GM18858 (cell line): ENCODE results near the gene DNAH6.
A peak's percentile ranks its signal among the peaks of the same experiment; 100 is the strongest.

Experiments
- ATAC-seq: cut with Tn5 transposase; IDR thresholded peaks from one replicate; pipeline ENCODE4 v1.9.1; 2021; ENCODE audit not compliant: unreplicated experiment

DNAH6 gene

GRCh38 chr2:84830758-84831500 is 314.6 kb downstream of the DNAH6 start:
- no peak for ATAC-seq

DNA sequence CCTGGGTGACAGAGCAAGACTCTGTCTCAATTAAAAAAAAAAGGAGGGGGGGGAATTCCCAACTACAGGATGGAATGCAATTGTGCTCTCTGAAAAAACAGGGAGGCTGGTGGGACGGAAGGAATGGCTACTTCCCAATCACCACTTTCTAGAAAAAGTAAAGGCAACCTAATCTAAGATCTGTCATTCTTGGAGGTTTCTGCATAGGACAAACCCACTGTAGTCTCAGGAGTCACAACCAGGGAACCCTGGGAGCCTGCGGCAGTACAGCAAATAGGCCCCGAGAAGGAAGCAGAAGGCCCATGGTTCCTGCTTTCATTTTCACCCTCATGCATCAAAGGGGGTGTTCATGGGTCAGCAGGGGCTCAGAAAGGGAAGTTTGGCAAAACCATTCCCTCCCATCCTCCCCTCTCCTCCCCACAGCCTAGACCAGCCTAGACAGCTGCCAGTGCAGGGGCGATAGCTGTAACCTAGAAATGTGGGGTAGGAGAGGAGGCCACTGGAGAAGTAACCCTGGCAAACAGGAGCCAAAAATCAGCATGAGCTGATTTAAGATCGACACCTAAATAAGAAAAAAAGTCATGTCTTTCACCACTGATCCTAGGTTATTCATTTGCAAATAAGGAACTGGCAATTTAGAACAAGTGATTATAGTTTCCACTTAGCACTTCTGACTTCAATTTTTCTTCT is 316.6 kb downstream of the DNAH6 start:
- ATAC-seq = peak; percentile 85

DNA sequence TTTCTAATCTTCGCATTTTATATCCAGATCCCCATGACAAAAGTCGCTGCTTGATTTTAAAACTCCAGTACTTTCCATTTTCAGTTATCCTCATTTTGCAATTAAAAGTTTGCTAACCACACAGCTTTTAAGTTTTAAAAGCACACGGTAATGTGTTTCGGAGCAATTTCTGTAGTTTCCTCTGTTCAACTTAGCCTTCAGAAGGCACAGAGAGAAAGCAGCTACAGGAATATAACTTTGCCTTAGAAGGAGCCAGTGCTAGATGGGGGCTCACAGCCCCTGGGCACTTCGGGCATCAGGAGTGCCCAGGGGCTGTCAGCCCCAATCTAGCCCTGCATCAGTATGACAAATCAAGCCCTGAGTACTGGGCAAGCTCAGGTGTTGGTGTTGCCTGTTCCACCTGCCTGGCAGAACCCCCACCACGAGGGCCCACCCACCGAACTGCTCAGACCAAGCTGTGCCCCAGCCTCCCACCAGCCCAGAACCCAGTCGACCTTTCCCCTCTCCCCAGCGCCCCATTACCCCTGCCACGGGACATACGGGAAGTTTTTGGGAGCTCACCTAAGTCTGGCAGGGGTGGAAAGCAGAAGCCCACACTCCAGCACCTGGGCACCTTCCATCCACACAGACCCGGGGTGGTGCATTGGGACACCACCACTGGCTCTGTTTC is 317.3 kb downstream of the DNAH6 start:
- ATAC-seq = no peak

GRCh38 chr2:84836215-84836614 is 319.9 kb downstream of the DNAH6 start:
- no peak for ATAC-seq

GRCh38 chr2:84838434-84839145 is 322.3 kb downstream of the DNAH6 start:
- ATAC-seq = no peak

DNA sequence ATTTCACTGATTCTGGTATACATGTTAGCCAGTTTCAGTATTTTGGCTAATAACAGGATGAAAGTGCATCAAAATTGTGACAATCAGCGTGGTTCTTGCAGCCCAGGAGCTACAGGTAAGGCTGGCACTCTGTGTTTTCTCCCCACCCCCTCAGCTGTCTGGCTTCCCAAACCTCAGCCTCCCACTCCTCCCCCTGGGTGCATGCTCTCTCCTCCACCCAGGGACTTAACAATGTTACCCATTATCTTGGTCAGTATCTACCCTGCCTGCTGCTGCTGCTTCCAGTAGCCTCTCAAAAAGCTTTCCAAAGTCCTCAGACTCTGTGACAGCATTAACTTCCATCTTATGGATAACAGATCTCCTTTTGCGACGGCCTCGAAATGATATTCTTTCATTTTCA is 323.6 kb downstream of the DNAH6 start:
- ATAC-seq = no peak

DNA sequence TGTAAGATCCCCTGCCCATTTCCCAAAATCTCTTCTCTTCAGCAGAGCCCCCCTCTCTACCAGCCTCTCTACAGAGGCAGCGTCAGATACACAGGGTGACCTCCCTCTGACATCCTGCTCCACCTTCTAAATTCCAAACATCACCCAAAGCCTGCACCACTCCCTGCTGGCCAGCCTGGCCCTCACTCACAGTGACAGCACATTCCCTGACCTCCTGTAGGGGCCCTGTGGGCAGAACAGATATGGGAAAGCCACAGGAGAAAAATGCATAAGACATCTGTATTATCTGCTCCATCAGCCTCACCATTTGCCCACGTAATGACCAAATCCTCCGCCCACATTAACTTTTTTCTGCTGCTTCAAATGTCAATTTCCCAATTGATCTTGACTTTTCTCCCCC is 324.0 kb downstream of the DNAH6 start:
- no peak for ATAC-seq

DNA sequence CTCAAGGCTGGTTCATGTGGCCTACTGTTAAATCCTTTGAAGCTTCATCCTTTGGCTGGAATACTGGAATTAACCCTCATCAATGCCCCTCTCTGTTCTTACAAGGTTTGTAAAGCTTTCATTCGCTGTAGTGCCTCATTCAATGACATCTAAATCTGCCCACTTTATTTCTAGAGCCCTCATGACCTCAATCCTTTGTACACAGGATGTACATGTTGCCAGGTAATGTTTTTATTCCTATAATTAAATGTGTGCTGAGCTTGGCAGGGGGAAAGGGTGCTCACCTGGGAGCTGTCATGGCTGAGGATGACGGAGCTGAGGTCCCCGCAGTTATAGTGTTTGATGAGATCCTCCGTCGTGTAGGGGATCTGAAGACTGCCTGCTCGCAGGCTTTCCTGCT is 325.3 kb downstream of the DNAH6 start:
- ATAC-seq = no peak

DNA sequence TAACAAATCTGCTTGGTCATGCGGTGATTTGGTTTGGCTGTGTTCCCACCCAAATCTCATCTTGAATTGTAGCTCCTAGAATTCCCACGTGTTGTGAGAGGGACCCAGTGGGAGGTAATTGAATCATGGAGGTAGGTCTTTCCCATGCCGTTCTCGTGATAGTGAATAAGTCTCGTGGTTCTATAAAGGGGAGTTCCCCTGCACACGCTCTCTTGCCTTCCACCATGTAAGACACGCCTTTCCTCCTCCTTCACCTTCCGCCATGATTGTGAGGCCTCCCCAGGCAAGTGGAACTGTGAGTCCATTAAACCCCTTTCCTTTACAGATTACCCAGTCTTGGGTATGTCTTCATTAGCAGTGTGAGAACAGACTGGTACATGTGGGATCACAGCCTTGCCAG is 327.8 kb downstream of the DNAH6 start:
- no peak for ATAC-seq

DNA sequence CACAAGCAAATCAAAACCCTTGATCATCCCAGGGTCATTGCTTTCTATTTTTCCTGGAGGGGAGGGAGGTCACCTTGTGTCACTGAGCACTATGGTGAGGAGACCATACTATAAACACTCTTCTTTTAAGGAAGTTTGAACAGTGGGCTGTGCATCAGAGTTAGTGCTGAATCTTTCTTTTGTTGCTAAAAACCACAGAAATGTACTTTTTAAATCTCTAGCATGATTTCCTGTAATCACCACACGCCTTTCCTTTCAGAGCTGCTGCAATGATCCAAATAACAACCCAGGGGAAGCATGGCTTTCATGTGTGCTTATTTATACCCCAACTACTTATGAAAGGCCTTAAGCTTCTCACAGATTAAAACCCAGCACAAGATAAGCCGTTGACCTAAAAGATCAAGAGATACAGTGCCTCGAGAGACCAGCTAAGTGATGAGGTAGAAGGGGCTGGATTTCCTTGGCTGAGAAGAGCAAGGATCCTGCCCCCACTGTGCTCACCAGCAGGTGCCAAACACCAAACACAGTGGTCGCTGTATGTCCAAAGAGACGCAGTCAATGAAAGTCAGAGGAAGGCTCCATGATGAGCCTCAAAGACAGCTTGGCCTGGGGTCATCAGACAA is 329.9 kb downstream of the DNAH6 start:
- ATAC-seq = no peak

- no peak for ATAC-seq
Observed at GRCh38 chr2:84846741-84847142, 330.4 kb downstream of the DNAH6 start.

- ATAC-seq = no peak
Observed at GRCh38 chr2:84847326-84848050, 331.2 kb downstream of the DNAH6 start.

DNA sequence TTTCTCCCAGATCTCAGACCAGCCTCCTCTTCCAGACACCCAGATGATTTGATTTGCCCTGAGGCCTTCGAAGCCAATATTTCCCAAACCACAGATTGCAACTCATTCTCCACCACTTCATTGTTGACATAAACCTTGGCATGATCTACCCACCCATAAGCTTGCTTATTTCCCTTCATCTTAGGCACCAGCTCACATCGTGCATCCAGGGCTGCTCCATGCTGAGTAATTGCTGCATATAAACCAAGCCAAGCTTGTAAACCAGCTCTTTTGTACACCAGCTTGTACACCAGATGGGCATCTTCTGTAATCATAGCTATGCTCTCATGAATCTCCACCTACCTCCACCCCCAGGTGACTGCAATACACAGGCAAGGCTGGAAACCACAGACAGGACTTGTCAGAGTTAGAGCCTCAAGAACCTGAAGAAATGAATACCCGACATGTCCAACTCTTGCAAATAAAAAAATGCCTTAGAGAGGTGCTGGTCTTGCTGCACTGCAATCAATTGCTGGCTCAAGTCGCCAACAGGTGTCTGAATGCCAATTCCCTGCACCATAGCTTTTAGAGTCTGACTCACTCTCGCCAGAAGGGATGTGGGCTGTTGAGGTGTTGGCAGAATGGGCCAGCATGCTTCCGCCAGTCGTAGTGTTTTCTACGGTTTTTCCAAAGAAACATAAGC is 333.1 kb downstream of the DNAH6 start:
- no peak for ATAC-seq

DNA sequence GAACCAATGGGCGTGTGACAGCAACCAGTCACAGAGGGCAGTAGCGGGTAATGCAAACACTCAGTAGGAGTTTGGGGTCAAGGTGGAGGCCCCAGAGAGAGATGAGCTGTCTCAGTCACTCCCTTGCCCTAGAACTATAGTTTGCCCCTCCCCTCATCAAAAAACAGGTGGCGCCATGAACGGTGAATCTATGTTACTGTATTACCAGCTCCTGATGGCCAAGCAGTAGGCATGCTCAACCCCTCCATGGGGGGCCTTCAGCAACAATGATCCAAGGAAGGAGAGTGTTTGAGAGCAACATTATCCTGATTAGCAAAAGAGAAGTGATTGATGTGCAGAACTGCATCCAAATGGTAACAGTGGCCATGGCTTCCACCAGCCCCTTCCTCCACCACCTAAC is 334.2 kb downstream of the DNAH6 start:
- ATAC-seq = no peak

DNA sequence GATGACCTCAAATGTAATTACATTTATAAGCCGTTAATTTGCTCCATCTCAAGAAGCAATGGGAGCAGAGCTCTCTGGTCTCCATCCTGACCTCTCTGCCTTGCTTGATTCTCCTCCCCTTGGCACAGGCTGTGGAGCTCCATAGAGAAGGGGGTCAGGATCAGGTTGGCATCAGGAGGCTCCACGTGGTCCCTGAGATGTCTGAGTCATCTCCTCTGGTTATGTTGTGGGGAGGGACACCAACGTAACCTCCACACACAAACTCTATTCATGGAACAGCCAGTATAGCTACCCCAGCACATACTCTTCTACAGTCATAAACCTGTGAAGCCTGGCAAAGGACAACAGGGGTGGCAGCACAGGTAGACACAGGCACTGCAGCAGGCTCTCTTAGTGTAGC is 335.6 kb downstream of the DNAH6 start:
- no peak for ATAC-seq

GRCh38 chr2:84854850-84855249 is 338.6 kb downstream of the DNAH6 start:
- ATAC-seq = no peak

DNA sequence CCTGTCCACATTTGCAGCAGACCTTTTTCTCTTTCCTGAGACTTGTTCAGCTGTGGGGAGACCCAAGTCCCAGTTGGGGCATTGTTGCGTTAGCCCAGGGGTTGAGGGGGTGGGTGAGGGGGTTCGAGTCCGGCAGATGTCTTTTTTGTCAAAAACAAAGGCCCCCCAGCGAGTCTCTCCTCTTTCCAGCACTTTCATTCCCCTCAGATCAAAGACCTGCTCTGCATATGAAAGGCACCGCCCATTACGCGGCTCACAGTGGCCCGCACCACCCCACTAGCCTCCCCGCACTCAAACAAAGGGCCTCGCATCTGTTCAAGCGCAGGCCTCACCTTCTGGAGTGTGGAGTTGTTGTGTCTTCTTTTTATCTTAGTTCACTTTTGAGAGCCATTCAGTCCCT is 339.4 kb downstream of the DNAH6 start:
- no peak for ATAC-seq

DNA sequence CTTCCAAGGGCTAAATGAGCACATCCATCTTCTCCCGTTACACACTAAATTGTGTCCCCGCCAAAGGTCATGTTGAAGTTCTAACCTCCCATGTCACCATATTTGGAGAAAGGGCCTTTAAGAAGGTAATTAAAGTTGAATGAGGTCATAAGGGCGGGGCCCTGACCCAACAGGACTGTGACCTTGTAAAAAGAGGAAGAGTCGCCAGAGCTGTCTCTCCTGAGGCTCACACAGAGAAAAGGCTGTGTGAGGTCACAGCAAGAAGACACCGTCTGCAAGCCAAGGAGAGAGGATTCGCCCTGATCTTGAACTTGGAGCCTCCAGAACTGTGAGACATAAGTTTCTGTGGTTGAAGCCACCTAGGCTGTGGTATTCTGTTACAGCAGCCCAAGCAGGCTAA is 340.5 kb downstream of the DNAH6 start:
- ATAC-seq = peak; percentile 40

- ATAC-seq = no peak
Observed at GRCh38 chr2:84857566-84857965, 341.3 kb downstream of the DNAH6 start.

DNA sequence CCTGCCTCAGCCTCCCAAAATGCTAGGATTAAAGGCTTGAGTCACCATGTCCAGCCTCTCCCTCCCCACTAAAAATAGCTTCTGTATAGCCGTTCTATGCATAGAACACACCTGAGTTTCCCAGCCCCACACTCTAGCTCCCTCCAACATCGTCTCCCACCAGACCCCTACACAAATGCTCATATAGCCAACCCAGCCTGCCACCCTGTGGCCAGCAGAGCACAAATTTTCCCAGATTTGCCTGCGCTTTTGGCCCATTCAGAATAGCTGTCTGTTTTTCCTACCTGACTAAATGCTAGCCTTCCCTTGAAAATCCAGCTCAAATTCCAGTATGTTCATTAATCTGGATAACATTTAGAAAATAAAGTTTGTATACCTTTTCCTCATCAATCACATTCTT is 341.8 kb downstream of the DNAH6 start:
- ATAC-seq = no peak
